CD14-positive monocyte (primary cell): ENCODE measurements around the gene MYOM3. TPM values are rescaled to one million over a fixed set of nuclear protein-coding genes. Genes with fewer than 3 reads are reported as not detected.

Experiments
- DNase-seq, 3 donors: peaks; one replicate each; pipeline ENCODE4 v3.0.0-alpha.2; 2011 to 2022
- H2AFZ ChIP-seq: 2 replicates; pipeline ENCODE4 v1.6.0; 2012; ENCODE audit warnings: mild to moderate bottlenecking, low read depth, low read length, inconsistent platforms; ENCODE audit not compliant: insufficient read depth, poor library complexity, severe bottlenecking
- H3K27ac ChIP-seq, 2 donors: 1 replicate in 1 of 2; 2 replicates in 1 of 2; pipeline ENCODE4 v1.5.1; 2012 to 2013; ENCODE audit warnings: low read length in 2 of 2, control low read depth in 1 of 2, inconsistent platforms in 1 of 2, low read depth in 1 of 2, mild to moderate bottlenecking in 1 of 2
- H3K27me3 ChIP-seq, 2 donors: one replicate each; pipeline versions ENCODE4 v1.6.0 to v1.6.1; 2011 to 2013; ENCODE audit warnings: low read length in 2 of 2; ENCODE audit not compliant: control insufficient read depth in 2 of 2, insufficient read depth in 2 of 2
- H3K36me3 ChIP-seq, 2 donors: replicated peaks in 1 of 2; 1 replicate in 1 of 2; 2 replicates in 1 of 2; pipeline versions ENCODE4 v1.5.1 to v1.6.1; 2012 to 2013; ENCODE audit warnings: low read length in 2 of 2, control low read depth in 1 of 2, inconsistent platforms in 1 of 2, mild to moderate bottlenecking in 1 of 2; ENCODE audit not compliant: insufficient read depth in 2 of 2, control insufficient read depth in 1 of 2
- H3K4me1 ChIP-seq, 2 donors: 1 replicate in 1 of 2; 2 replicates in 1 of 2; pipeline versions ENCODE4 v1.5.1 to v1.6.1; 2012 to 2013; ENCODE audit warnings: low read length in 2 of 2, control low read depth in 1 of 2, inconsistent platforms in 1 of 2, mild to moderate bottlenecking in 1 of 2, moderate library complexity in 1 of 2; ENCODE audit not compliant: insufficient read depth in 2 of 2, control insufficient read depth in 1 of 2
- H3K4me2 ChIP-seq: replicated peaks from 2 replicates; pipeline ENCODE3; 2012; ENCODE audit warnings: low read length, moderate library complexity, mild to moderate bottlenecking; ENCODE audit not compliant: poor library complexity, severe bottlenecking; ENCODE audit errors: extremely low read depth
- H3K4me3 ChIP-seq, 3 experiments: fragments of 200-600 bp in 1 of 3; sonication (generic) in 1 of 3; replicated peaks in 1 of 3; 1 replicate in 2 of 3; 2 replicates in 1 of 3; pipeline ENCODE4 v1.5.1; 2011 to 2013; ENCODE audit warnings: low read length in 3 of 3, mild to moderate bottlenecking in 3 of 3, control low read depth in 2 of 3, low read depth in 2 of 3, inconsistent platforms in 1 of 3, moderate library complexity in 1 of 3
- H3K79me2 ChIP-seq: 2 replicates; pipeline ENCODE4 v1.6.0; 2012; ENCODE audit warnings: mild to moderate bottlenecking, control low read depth, inconsistent platforms, low read length, moderate library complexity; ENCODE audit not compliant: insufficient read depth
- H3K9ac ChIP-seq: 2 replicates; pipeline ENCODE4 v1.6.0; 2017; ENCODE audit warnings: low read length, mild to moderate bottlenecking; ENCODE audit not compliant: insufficient read depth, poor library complexity, severe bottlenecking
- H3K9me3 ChIP-seq, 2 donors: replicated peaks in 1 of 2; 1 replicate in 1 of 2; 2 replicates in 1 of 2; pipeline versions ENCODE4 v1.5.1 to v1.6.1; 2012 to 2013; ENCODE audit warnings: low read length in 2 of 2, control low read depth in 1 of 2; ENCODE audit not compliant: control insufficient read depth in 1 of 2, insufficient read depth in 1 of 2
- H4K20me1 ChIP-seq: 2 replicates; pipeline ENCODE4 v1.6.0; 2012; ENCODE audit warnings: mild to moderate bottlenecking, low read length, control low read depth, moderate library complexity; ENCODE audit not compliant: insufficient read depth
- H3K27ac Mint-ChIP-seq, 7 donors: one replicate each; pipeline ENCODE4 v1.8.0; 2020; ENCODE audit warnings: mild to moderate bottlenecking in 7 of 7, mixed read lengths in 7 of 7, moderate library complexity in 6 of 7, inconsistent platforms in 2 of 7
- H3K27me3 Mint-ChIP-seq, 3 donors: one replicate each; pipeline ENCODE4 v1.8.0; 2021 to 2022; ENCODE audit warnings: low read depth in 3 of 3, mild to moderate bottlenecking in 3 of 3, mixed read lengths in 3 of 3, moderate library complexity in 3 of 3, inconsistent platforms in 1 of 3
- H3K36me3 Mint-ChIP-seq, 2 donors: one replicate each; pipeline ENCODE4 v1.8.0; 2020; ENCODE audit warnings: mixed read lengths in 2 of 2, inconsistent platforms in 1 of 2, mild to moderate bottlenecking in 1 of 2
- H3K4me1 Mint-ChIP-seq: one replicate; pipeline ENCODE4 v1.8.0; 2020; ENCODE audit warnings: mild to moderate bottlenecking, mixed read lengths
- H3K4me3 Mint-ChIP-seq, 2 donors: one replicate each; pipeline ENCODE4 v1.8.0; 2020; ENCODE audit warnings: mild to moderate bottlenecking in 2 of 2, mixed read lengths in 2 of 2, moderate library complexity in 1 of 2
- H3K9me3 Mint-ChIP-seq, 7 donors: one replicate each; pipeline ENCODE4 v1.8.0; 2020 to 2022; ENCODE audit warnings: mixed read lengths in 7 of 7, mild to moderate bottlenecking in 6 of 7, moderate library complexity in 6 of 7, inconsistent platforms in 2 of 7
- WGBS: methylation state at CpG from one replicate; pipeline ENCODE4 v1.1.5; 2013; ENCODE audit warnings: missing lambda C conversion rate; ENCODE audit not compliant: insufficient coverage; 5-methylcytosine and 5-hydroxymethylcytosine counted together
- intact Hi-C, 2 donors: fragments of 100-400 bp; cut with micrococcal nuclease; formaldehyde crosslinking; loops; one replicate each; pipeline versions ENCODE4 v1.15.0 to v1.15.1; 2023
- polyA plus RNA-seq, 3 donors: library from polyadenylated mRNA; depleted of rRNA in 1 of 3; unstranded in 2 of 3; stranded (reverse) in 1 of 3; fragments of 300-500 nt in 2 of 3; fragments of >200 nt in 1 of 3; fragmentation: Illumina TruSeq in 2 of 3; gene quantifications; 1 replicate in 2 of 3; 2 replicates in 1 of 3; pipeline ENCODE4 v1.2.3, GENCODE V29; 2012 to 2021
- TF ChIP-seq, protein P1 (sequence below): fragments of 200-600 bp; IDR thresholded peaks from one replicate; pipeline ENCODE4 v1.8.0; 2022; ENCODE audit warnings: antibody characterized with exemption, mild to moderate bottlenecking

The MYOM3 gene
- polyA plus RNA-seq, 3 donors = not detected

DNA sequence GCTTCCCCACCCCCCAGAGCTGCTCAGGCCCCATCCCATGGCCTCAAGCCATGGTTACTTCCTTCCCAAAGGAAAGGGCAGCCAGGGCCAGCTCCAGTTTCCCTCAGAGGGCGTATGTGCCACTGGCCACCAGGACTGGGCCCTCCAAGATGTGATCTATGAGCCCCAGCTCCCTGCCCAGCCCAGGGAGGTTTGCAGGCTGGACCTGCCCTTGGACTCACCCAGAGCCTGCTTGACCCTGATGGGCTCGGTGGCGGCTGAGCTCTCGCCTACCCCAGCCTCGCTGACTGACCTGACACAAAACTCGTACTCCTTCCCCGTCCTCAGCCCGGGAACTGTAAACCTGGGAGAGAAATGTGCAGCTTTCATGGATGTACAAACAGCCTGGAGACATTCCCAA is 29.6 kb downstream of the MYOM3 start:
- no peaks in the 10 kb centered on the region for H4K20me1 ChIP-seq
- TF ChIP-seq, protein P1, sequence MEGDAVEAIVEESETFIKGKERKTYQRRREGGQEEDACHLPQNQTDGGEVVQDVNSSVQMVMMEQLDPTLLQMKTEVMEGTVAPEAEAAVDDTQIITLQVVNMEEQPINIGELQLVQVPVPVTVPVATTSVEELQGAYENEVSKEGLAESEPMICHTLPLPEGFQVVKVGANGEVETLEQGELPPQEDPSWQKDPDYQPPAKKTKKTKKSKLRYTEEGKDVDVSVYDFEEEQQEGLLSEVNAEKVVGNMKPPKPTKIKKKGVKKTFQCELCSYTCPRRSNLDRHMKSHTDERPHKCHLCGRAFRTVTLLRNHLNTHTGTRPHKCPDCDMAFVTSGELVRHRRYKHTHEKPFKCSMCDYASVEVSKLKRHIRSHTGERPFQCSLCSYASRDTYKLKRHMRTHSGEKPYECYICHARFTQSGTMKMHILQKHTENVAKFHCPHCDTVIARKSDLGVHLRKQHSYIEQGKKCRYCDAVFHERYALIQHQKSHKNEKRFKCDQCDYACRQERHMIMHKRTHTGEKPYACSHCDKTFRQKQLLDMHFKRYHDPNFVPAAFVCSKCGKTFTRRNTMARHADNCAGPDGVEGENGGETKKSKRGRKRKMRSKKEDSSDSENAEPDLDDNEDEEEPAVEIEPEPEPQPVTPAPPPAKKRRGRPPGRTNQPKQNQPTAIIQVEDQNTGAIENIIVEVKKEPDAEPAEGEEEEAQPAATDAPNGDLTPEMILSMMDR = no peak
- no peaks in the 10 kb centered on the region for H3K9me3 ChIP-seq
- no peaks in the 10 kb centered on the region for H3K36me3 ChIP-seq
- H3K9ac ChIP-seq = no peak overlapping the region
- H3K27me3 Mint-ChIP-seq = peaks cover 3 to 7% (median 4%) of the 10 kb centered on the region in 3 donors
- no peaks in the 10 kb centered on the region for H3K79me2 ChIP-seq
- intact Hi-C loops = no loop called here
- H3K4me1 ChIP-seq = no peaks in the 10 kb centered on the region
- H3K4me3 ChIP-seq = no peak overlapping the region
- H3K36me3 Mint-ChIP-seq = no peaks in the 10 kb centered on the region
- no peaks in the 10 kb centered on the region for H3K27me3 ChIP-seq
- no peaks in the 10 kb centered on the region for H3K4me1 Mint-ChIP-seq
- H3K27ac Mint-ChIP-seq = no peak overlapping the region
- no peaks in the 10 kb centered on the region for H3K9me3 Mint-ChIP-seq
- no peak overlapping the region for H3K27ac ChIP-seq
- H2AFZ ChIP-seq = no peak overlapping the region
- 91% methylated on average over 8 of the region's 8 CpGs for WGBS
- H3K4me3 Mint-ChIP-seq = no peak overlapping the region
- DNase-seq = no peak
- no peak overlapping the region for H3K4me2 ChIP-seq

DNA sequence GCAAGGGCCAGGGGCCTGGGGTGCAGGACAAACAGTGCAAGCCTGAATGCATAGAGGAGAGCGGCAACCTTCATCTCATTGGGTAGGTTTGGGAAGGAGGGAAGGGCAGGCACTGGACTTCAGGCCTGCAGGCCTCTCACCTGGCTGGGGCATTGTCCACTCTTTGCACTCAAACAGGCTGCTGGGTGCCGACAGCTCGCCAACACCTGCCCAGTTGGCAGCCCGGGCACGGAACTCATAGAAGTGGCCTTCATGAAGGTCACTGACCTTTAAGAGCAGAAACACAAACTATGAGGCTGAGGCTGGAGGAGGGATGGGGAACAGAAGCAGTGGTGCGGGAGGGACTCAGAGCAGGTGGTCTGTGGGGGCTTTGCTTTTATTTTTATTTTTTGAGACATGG is 30.7 kb downstream of the MYOM3 start:
- H3K9me3 ChIP-seq = no peaks in the 10 kb centered on the region
- no peaks in the 10 kb centered on the region for H3K27me3 ChIP-seq
- intact Hi-C loops = no loop called here
- no peak overlapping the region for H3K9ac ChIP-seq
- Mint-ChIP-seq H3K36me3 (no peaks in the 10 kb centered on the region), H3K4me3 (no peak overlapping the region), H3K27me3 (peaks cover 3 to 7% (median 6%) of the 10 kb centered on the region in 3 donors), H3K4me1 (no peaks in the 10 kb centered on the region), H3K9me3 (no peaks in the 10 kb centered on the region), H3K27ac (no peak overlapping the region)
- H3K36me3 ChIP-seq = no peaks in the 10 kb centered on the region
- no peak for DNase-seq
- no peak overlapping the region for H3K4me3 ChIP-seq
- no peak overlapping the region for H3K4me2 ChIP-seq
- no peak overlapping the region for H3K27ac ChIP-seq
- WGBS = 100% methylated on average over 4 of the region's 6 CpGs
- H3K79me2 ChIP-seq = no peaks in the 10 kb centered on the region
- TF ChIP-seq, protein P1 = no peak
- H2AFZ ChIP-seq = no peak overlapping the region
- H3K4me1 ChIP-seq = no peaks in the 10 kb centered on the region
- H4K20me1 ChIP-seq = no peaks in the 10 kb centered on the region
